ENCODE measurements around the gene SAMM50.

Gene SAMM50

GRCh38 chr22:44030051-44030701, 74.9 kb downstream of the SAMM50 start:
- no peaks in the 10 kb centered on the region for H3K9me3 ChIP-seq (replicated peaks in 1 of 11)
- peaks cover 42 to 64% (median 48%) of the 10 kb centered on the region in 10 experiments for H3K4me1 ChIP-seq
- no peak for TF ChIP-seq Cebpa-rat (IDR thresholded peaks at IDR 0.05)
- peaks cover 0 to 14% (median 4%) of the 10 kb centered on the region in 11 experiments; a peak in 18 of 22 replicates for H3K27me3 ChIP-seq
- H3K9ac ChIP-seq: no peak overlapping the region
- no peak overlapping the region for H3K27ac ChIP-seq
- H3K36me3 ChIP-seq: no peaks in the 10 kb centered on the region
- H3K4me2 ChIP-seq: peak overlapping the region in 10 of 11 experiments; percentile 1 to 82 (median 66); a peak in 15 of 22 replicates
- H3K4me3 ChIP-seq: no peak overlapping the region
- H4K20me1 ChIP-seq: peaks cover 0 to 36% (median 6%) of the 10 kb centered on the region in 11 experiments; a peak in 9 of 22 replicates

- Histone ChIP-seq H3K9ac (0 out of 22 replicates have a peak overlapping the region, but pooled peaks of 1 of the 11 experiments have one; percentile 4), H3K4me2 (peak overlapping the region; percentile 51 to 82 (median 64)), H3K4me1 (peaks cover 37 to 59% (median 43%) of the 10 kb centered on the region in 10 experiments), H3K27me3 (peaks cover 0 to 9% (median 0%) of the 10 kb centered on the region in 11 experiments; a peak in 4 of 22 replicates), H3K36me3 (no peaks in the 10 kb centered on the region), H3K27ac (peak overlapping the region in 2 of 11 experiments; percentile 15 to 35; a peak in 3 of 22 replicates), H3K9me3 (replicated peaks in 1 of 11) (no peaks in the 10 kb centered on the region), H3K4me3 (no peak overlapping the region), H4K20me1 (peaks cover 0 to 36% (median 6%) of the 10 kb centered on the region in 11 experiments; a peak in 7 of 22 replicates)
- TF ChIP-seq Cebpa-rat (IDR thresholded peaks at IDR 0.05): no peak
Observed at GRCh38 chr22:44030702-44031082, 75.5 kb downstream of the SAMM50 start.

- H3K27me3 ChIP-seq: peaks cover 0 to 2% (median 0%) of the 10 kb centered on the region in 11 experiments; a peak in 2 of 22 replicates
- TF ChIP-seq Cebpa-rat (IDR thresholded peaks at IDR 0.05): no peak
- H3K4me3 ChIP-seq: peak overlapping the region in 1 of 10 experiments; percentile 9; a peak in 1 of 20 replicates
- H3K4me2 ChIP-seq: peak overlapping the region; percentile 51 to 82 (median 64)
- H3K9ac ChIP-seq: peak overlapping the region in 2 of 11 experiments; percentile 4 to 21; a peak in 3 of 22 replicates
- no peaks in the 10 kb centered on the region for H3K9me3 ChIP-seq (replicated peaks in 1 of 11)
- peak overlapping the region in 2 of 11 experiments; percentile 15 to 35; a peak in 3 of 22 replicates for H3K27ac ChIP-seq
- peaks cover 0 to 37% (median under 1%) of the 10 kb centered on the region in 11 experiments; a peak in 7 of 22 replicates for H4K20me1 ChIP-seq
- H3K36me3 ChIP-seq: no peaks in the 10 kb centered on the region
- peaks cover 31 to 52% (median 36%) of the 10 kb centered on the region in 10 experiments for H3K4me1 ChIP-seq
Observed at GRCh38 chr22:44031158-44031952, 76.1 kb downstream of the SAMM50 start.

- H3K4me1 ChIP-seq: peaks cover 22 to 47% (median 29%) of the 10 kb centered on the region in 10 experiments
- peak overlapping the region in 3 of 11 experiments; percentile 71 to 82 (median 72); a peak in 3 of 22 replicates for H3K4me2 ChIP-seq
- H3K4me3 ChIP-seq: no peak overlapping the region
- no peaks in the 10 kb centered on the region for H3K9me3 ChIP-seq (replicated peaks in 1 of 11)
- H3K36me3 ChIP-seq: no peaks in the 10 kb centered on the region
- H3K27ac ChIP-seq: no peak overlapping the region
- H4K20me1 ChIP-seq: peaks cover 0 to 45% (median 0%) of the 10 kb centered on the region in 11 experiments; a peak in 6 of 22 replicates
- no peak overlapping the region for H3K9ac ChIP-seq
- no peak for TF ChIP-seq Cebpa-rat (IDR thresholded peaks at IDR 0.05)
- no peaks in the 10 kb centered on the region for H3K27me3 ChIP-seq
Observed at GRCh38 chr22:44032126-44032730, 77.0 kb downstream of the SAMM50 start.

- Histone ChIP-seq H3K4me3 (no peak overlapping the region), H3K36me3 (no peaks in the 10 kb centered on the region), H3K4me1 (peaks cover 13 to 36% (median 19%) of the 10 kb centered on the region in 10 experiments), H3K9ac (no peak overlapping the region), H3K4me2 (no peak overlapping the region), H4K20me1 (peaks cover 0 to 56% (median 0%) of the 10 kb centered on the region in 11 experiments; a peak in 6 of 22 replicates), H3K27me3 (no peaks in the 10 kb centered on the region), H3K9me3 (replicated peaks in 1 of 11) (no peaks in the 10 kb centered on the region), H3K27ac (no peak overlapping the region)
- no peak for TF ChIP-seq Cebpa-rat (IDR thresholded peaks at IDR 0.05)
Observed at GRCh38 chr22:44033287-44033686, 78.0 kb downstream of the SAMM50 start.

- Histone ChIP-seq H3K4me3 (no peak overlapping the region), H3K36me3 (no peaks in the 10 kb centered on the region), H3K4me2 (no peak overlapping the region), H3K9me3 (replicated peaks in 1 of 11) (no peaks in the 10 kb centered on the region), H3K4me1 (peaks cover 13 to 32% (median 20%) of the 10 kb centered on the region in 10 experiments), H3K27ac (no peak overlapping the region), H4K20me1 (peaks cover 0 to 60% (median 0%) of the 10 kb centered on the region in 11 experiments; a peak in 6 of 22 replicates), H3K9ac (no peak overlapping the region), H3K27me3 (0 out of 22 replicates have a peak, but pooled peaks cover 0 to under 1% (median 0%) of the 10 kb centered on the region in 11 experiments)
- no peak for TF ChIP-seq Cebpa-rat (IDR thresholded peaks at IDR 0.05)
Observed at GRCh38 chr22:44033694-44034093, 78.5 kb downstream of the SAMM50 start.

- H3K4me1 ChIP-seq: peaks cover 11 to 36% (median 23%) of the 10 kb centered on the region in 10 experiments
- peaks cover 0 to 4% (median 0%) of the 10 kb centered on the region in 11 experiments; a peak in 1 of 22 replicates for H3K9me3 ChIP-seq (replicated peaks in 1 of 11)
- H3K4me2 ChIP-seq: no peak overlapping the region
- no peak overlapping the region for H3K4me3 ChIP-seq
- H4K20me1 ChIP-seq: peaks cover 6 to 83% (median 13%) of the 10 kb centered on the region in 11 experiments; a peak in 13 of 22 replicates
- no peak overlapping the region for H3K9ac ChIP-seq
- H3K27ac ChIP-seq: no peak overlapping the region
- no peaks in the 10 kb centered on the region for H3K36me3 ChIP-seq
- TF ChIP-seq Cebpa-rat (IDR thresholded peaks at IDR 0.05): no peak
- peaks cover 0 to 20% (median 12%) of the 10 kb centered on the region in 11 experiments; a peak in 13 of 22 replicates for H3K27me3 ChIP-seq
Observed at GRCh38 chr22:44037519-44038375, 82.5 kb downstream of the SAMM50 start.
